22Rv1 (cell line): Measurements from ENCODE around the gene AXIN1.

ENCODE experiments used
- ZFX ChIP-seq: fragments of 450-650 bp; IDR thresholded peaks from 2 replicates; pipeline ENCODE4 v1.6.1; 2017; ENCODE audit warnings: antibody characterized with exemption, borderline replicate concordance
- TF ChIP-seq, protein P1 (sequence below): fragments of 450-650 bp; IDR thresholded peaks from 2 replicates; pipeline ENCODE4 v1.5.1; 2017; ENCODE audit warnings: mild to moderate bottlenecking

DNA sequence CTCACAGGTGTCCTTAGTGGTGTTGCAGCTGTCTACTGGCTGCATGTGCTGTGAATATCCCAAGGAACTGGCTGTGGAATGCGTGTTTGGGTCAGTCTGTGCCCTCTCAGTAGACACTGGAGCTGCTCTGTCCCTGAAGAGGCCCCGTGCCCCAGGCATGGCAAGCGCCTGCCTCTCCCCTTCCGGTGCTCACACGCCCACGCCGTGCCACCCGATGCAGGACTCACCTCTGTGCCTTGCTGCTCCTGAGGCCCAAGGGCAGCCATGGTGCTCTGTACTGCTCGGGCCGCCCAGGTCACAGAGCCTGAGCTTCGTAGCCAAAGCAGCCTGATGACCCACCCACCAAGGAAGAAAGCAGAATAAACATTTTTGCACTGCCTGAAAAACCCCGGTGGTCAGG, 86.8 kb downstream of the AXIN1 start:
- TF ChIP-seq, protein P1, sequence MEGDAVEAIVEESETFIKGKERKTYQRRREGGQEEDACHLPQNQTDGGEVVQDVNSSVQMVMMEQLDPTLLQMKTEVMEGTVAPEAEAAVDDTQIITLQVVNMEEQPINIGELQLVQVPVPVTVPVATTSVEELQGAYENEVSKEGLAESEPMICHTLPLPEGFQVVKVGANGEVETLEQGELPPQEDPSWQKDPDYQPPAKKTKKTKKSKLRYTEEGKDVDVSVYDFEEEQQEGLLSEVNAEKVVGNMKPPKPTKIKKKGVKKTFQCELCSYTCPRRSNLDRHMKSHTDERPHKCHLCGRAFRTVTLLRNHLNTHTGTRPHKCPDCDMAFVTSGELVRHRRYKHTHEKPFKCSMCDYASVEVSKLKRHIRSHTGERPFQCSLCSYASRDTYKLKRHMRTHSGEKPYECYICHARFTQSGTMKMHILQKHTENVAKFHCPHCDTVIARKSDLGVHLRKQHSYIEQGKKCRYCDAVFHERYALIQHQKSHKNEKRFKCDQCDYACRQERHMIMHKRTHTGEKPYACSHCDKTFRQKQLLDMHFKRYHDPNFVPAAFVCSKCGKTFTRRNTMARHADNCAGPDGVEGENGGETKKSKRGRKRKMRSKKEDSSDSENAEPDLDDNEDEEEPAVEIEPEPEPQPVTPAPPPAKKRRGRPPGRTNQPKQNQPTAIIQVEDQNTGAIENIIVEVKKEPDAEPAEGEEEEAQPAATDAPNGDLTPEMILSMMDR, result no peak
- no peak for TF ChIP-seq ZFX
